ENCODE data around the gene SPTSSB. TPM values are rescaled to one million over a fixed set of nuclear protein-coding genes. Genes with fewer than 3 reads are reported as not detected.
A peak's percentile ranks its signal among the peaks of the same experiment; 100 is the strongest.

Gene SPTSSB
- total and polyA plus RNA-seq, 12 donors: 0.06 to 0.97 (median 0.14) TPM; not detected in 5

DNA sequence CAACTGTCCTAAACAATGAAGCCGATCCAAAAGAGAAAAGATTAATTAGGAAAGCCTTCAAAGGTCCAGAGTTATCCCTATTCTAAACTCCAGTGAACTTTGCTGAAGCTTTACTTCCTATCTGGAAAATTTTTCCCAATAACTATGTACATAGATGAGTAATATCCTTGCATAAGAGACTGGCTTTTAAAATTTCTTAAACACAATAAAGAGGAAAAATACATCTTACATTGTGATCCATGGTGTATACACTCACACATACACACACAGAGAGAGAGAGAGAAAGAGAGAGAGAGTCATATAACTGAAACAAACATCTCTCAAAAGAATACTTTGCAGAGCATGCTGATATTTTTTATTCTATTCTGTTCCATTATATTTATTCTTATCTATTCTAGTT is 20.0 kb downstream of the SPTSSB start:
- Histone ChIP-seq H3K4me3 (no peak overlapping the region), H3K4me1 (replicated peaks in 1 of 2) (no peaks in the 10 kb centered on the region), H3K36me3 (replicated peaks in 1 of 2) (no peaks in the 10 kb centered on the region), H3K27me3 (no peaks in the 10 kb centered on the region), H3K9me3 (replicated peaks in 1 of 3) (no peaks in the 10 kb centered on the region), H3K27ac (no peak overlapping the region)
- intact Hi-C loops (cut with DNase I): no loop called here
- 76 to 85% (median 83%) methylated on average over 1 of the region's 1 CpG for WGBS, 4 donors
- DNase-seq: no peak
- no peak for TF ChIP-seq POLR2A (IDR thresholded peaks at IDR 0.05)
- no peak for TF ChIP-seq CTCF (IDR thresholded peaks at IDR 0.05)

GRCh38 chr3:161350916-161351315 is 20.4 kb downstream of the SPTSSB start:
- no peak for TF ChIP-seq CTCF (IDR thresholded peaks at IDR 0.05)
- TF ChIP-seq POLR2A (IDR thresholded peaks at IDR 0.05): no peak
- DNase-seq: no peak
- Histone ChIP-seq H3K9me3 (replicated peaks in 1 of 3) (no peaks in the 10 kb centered on the region), H3K4me3 (no peak overlapping the region), H3K4me1 (replicated peaks in 1 of 2) (no peaks in the 10 kb centered on the region), H3K36me3 (replicated peaks in 1 of 2) (no peaks in the 10 kb centered on the region), H3K27me3 (no peaks in the 10 kb centered on the region), H3K27ac (no peak overlapping the region)
- intact Hi-C loops (cut with DNase I): no loop called here

DNA sequence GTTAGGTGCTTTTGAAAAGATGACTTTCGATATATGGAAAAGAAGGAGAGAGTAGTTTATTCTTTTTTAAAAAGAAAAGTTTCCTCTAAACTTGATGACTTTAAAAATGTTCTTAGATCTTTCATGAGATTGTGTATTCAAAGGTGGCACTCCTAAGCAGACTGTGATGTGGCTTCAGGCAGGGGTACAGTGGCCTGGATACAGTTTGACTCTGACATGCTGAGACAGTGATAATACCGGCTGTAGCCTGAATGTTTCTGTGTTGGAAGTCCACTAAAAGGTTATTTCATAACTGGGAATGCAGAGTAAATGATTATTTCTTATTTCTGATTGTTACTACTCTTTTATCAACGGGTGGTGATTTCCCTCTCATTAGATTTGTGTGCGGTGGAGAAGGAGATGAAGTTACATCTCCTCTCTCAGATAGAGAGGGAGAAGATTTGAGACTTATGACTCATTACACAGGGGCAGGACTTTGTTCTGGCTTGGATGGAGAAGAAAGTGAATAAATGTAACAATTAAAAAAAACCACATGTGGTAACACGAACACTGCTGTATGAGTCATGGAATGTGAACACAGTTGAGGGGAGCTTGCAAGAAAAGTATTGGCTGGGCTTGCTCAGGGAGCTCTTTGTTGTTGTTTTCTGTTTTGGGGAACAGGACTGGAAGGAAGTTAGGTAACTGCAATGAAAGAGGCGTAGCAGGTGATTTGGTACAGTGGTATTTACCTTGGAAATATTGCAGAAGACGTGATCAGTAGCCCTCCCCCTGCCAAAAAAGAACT is 21.6 kb downstream of the SPTSSB start:
- no peaks in the 10 kb centered on the region for H3K4me1 ChIP-seq (replicated peaks in 1 of 2)
- no peak overlapping the region for H3K27ac ChIP-seq
- 58 to 71% (median 61%) methylated on average over 7 of the region's 7 CpGs for WGBS, 4 donors
- peak in 2 of 7 donors; percentile 16 to 19 for DNase-seq
- TF ChIP-seq POLR2A (IDR thresholded peaks at IDR 0.05) (no peak), CTCF (IDR thresholded peaks at IDR 0.05) (no peak)
- no peak overlapping the region for H3K4me3 ChIP-seq
- intact Hi-C loops (cut with DNase I): no loop called here
- H3K36me3 ChIP-seq (replicated peaks in 1 of 2): no peaks in the 10 kb centered on the region
- H3K9me3 ChIP-seq (replicated peaks in 1 of 3): no peaks in the 10 kb centered on the region
- H3K27me3 ChIP-seq: no peaks in the 10 kb centered on the region

- no peak for DNase-seq
- H3K27me3 ChIP-seq: no peaks in the 10 kb centered on the region
- no peak overlapping the region for H3K27ac ChIP-seq
- no peaks in the 10 kb centered on the region for H3K36me3 ChIP-seq (replicated peaks in 1 of 2)
- H3K9me3 ChIP-seq (replicated peaks in 1 of 3): no peaks in the 10 kb centered on the region
- TF ChIP-seq CTCF (IDR thresholded peaks at IDR 0.05) (no peak), POLR2A (IDR thresholded peaks at IDR 0.05) (no peak)
- intact Hi-C loops (cut with DNase I): no loop called here
- no peaks in the 10 kb centered on the region for H3K4me1 ChIP-seq (replicated peaks in 1 of 2)
- H3K4me3 ChIP-seq: no peak overlapping the region
- 73 to 88% (median 80%) methylated on average over 2 of the region's 2 CpGs for WGBS, 4 donors
These were observed 22.4 kb downstream of the SPTSSB start for GRCh38 chr3:161348796-161349400.

All from adrenal gland (tissue), 12 donors.